GM19351 (cell line): ENCODE measurements around the gene PROM1.

Experiments
- ATAC-seq: cut with Tn5 transposase; IDR thresholded peaks from one replicate; pipeline ENCODE4 v1.9.1; 2021; ENCODE audit warnings: mild to moderate bottlenecking, moderate library complexity; ENCODE audit not compliant: unreplicated experiment

PROM1 gene

GRCh38 chr4:16029262-16029661 lies 54.6 kb downstream of the PROM1 start:
- ATAC-seq: no peak

- ATAC-seq: no peak
Measured at GRCh38 chr4:16027626-16028025, 56.2 kb downstream of the PROM1 start.

- ATAC-seq: no peak
Measured at GRCh38 chr4:16027114-16027513, 56.7 kb downstream of the PROM1 start.

- ATAC-seq: peak; percentile 53
Measured at GRCh38 chr4:16026160-16026761, 57.6 kb downstream of the PROM1 start.

- no peak for ATAC-seq
Measured at GRCh38 chr4:16025268-16025667, 58.6 kb downstream of the PROM1 start.

DNA sequence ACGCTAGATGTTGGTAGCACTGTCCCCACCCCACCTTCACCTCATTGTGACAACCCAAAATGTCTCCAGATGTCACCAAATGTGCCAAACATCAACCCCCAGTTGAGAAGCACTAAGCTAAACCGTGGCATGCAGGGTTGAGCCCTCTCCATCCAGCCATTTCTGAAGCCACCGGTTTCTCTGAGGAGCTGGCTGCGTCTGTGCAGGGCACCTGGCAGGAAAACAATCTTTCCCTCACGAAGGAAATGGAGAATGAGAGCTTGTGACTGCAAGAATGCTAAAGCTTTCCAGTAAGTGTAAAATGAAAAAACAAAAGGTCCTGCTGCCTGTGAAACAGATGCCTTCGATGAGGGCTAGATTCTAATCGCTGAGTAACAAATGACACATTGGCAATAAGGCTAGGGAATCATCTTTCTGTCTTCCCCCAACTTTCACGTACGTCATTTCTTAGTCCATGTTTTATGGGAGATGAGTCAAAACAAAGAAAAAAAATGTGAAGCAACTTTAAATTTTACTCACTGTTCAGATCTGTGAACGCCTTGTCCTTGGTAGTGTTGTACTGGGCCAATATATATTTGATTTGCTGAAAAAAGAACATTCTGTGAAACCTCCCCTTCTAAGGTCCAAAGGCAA lies 59.9 kb downstream of the PROM1 start:
- ATAC-seq: no peak

DNA sequence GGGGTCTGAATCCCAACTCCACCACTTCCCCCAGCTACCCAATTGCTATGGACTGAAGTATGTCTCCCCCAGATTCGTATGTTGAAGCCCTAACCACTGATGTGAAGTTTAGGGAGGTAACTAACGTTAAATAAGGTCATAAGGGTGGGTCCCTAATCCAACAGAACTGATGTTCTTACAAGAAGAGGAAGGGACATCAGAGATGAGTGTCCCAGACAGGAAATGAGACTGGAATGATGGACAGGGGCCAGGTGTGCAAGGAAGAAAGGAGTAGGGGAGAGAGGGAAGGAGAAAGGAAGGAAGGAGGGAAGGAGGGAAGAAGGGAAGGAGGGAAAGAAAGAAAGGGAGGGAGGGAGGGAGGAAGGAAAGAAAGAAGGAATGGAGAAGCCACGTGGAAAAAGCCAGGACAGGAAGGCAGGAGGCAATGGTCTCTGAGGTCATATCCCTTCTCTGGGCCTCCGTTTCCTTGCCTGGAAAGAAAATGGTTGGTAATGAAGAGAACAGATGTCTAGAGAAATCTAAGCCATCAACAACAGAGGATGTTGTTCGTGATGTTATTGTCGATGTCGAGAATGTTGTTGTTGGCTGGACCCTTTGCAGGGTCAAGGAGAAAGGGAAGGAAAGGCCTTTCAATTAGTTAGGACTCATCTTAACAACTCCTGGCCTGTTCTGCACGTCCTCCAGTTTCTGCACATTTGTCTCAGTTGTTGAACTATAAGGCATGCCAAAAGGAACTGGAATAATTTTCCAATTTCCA lies 61.8 kb downstream of the PROM1 start:
- ATAC-seq: no peak

GRCh38 chr4:16019649-16020048 lies 64.2 kb downstream of the PROM1 start:
- ATAC-seq: no peak

- ATAC-seq: no peak
Measured at GRCh38 chr4:16018841-16019240, 65.0 kb downstream of the PROM1 start.

DNA sequence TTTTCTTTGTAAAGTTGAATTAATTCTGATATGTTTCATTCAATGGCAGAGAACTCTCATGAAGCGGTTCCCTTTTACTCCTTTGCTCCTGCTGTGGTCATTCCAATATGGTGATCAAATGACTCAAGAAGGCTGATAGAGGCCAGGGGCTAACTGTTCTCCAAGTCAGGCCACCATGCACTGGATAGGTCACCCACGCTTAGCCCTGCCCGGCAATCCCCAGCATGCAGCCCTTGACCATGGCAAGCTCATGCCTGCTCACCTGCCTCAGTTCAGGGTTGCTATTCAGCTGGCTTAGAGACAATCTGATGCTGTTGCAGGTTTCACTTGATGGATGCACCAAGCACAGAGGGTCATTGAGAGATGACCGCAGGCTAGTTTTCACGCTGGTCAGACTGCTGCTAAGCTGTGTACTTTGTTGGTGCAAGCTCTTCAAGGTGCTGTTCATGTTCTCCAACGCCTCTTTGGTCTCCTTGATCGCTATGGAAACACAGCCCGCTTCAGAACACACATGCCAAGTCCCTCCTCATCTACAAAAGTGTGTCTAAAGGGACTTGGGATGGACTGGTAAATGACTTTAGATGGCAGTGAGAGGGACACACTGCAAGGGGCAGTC lies 65.7 kb downstream of the PROM1 start:
- ATAC-seq: no peak

DNA sequence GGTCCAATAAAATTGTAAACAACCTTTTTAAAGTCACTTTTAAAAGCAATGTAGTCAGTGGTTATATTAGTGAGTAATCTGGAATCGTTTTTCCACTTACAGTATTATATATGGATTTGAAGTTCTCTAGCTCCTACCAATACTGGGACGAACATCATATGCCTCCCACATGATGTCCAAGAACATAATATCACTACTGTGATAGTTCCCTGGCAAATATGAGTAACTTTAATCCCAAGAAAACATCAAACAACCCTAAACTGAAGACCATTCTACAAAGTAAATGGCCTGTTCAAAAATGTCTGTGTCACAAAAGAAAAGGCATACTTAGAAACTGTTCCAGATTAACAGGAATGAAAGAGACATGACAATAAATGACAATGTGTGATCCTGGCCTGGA lies 67.3 kb downstream of the PROM1 start:
- no peak for ATAC-seq

- ATAC-seq: no peak
Measured at GRCh38 chr4:16011173-16011572, 72.7 kb downstream of the PROM1 start.

DNA sequence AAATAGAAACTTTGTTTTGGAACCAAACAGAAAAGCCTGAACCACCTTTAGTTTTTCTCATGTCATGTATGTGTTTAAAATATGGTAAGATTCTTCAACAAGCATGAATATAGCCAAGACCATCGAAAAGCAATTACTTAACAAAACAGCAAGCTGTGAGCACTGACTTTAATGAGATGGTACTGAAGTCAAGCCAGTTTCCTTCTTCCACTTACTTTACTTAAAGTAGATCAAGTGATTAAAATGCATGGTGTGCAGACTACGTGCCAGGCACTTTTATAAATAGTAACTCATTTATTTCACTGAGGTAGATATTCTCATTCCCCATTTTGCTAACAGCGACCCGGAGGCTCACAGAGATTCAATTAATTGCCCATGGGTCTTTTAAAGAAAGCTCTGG lies 74.7 kb downstream of the PROM1 start:
- ATAC-seq: no peak

DNA sequence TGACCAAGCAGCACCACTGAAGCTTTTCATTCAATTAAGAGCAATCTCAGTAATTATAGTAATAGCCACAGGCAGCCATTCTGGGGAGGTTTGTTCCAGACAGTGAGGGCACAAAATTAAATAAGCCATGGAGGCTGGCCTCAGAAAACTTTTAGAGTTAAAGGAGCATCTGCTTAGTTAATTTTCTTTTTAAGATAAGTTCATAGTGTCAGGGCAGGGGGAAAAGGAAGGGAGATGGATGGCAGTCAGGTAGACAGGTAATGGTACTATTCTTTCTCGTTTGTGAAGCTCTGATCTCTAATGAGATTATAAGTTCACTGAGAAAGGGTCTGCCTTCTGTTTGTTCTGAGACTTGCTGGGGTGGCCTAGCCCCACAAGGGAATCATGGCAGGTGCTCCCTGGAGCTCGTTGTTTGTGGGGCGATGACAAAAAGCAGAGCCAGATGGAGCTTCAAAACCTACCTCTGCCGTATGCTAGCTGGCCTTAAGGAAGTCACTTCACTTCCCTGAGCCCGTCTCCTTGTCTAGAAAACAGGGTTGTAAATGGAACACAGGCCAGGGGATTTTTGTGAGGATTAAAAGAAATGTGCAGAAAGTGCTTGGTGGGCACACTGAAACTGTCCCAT lies 76.2 kb downstream of the PROM1 start:
- no peak for ATAC-seq

- ATAC-seq: no peak
Measured at GRCh38 chr4:16006771-16007446, 76.9 kb downstream of the PROM1 start.

- no peak for ATAC-seq
Measured at GRCh38 chr4:16005676-16006075, 78.1 kb downstream of the PROM1 start.

DNA sequence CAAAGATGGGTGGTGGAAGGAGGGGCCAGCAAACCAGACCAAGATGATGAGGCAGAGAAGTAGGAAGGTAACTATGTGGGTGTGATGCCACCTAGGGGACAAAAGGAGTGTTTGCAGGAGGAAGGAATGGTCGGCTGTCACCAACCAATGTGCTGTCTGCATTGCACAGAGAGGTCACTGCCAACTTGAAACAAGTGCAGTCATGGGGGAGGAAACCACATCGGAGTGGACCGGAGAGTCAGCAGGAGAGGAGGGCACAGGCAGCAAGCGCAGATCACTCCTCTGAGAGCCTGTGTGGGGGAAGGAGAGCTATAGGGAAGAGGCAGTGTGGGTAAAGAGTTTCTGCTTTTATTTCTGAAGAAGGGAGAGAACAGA lies 82.4 kb downstream of the PROM1 start:
- ATAC-seq: peak; percentile 98

DNA sequence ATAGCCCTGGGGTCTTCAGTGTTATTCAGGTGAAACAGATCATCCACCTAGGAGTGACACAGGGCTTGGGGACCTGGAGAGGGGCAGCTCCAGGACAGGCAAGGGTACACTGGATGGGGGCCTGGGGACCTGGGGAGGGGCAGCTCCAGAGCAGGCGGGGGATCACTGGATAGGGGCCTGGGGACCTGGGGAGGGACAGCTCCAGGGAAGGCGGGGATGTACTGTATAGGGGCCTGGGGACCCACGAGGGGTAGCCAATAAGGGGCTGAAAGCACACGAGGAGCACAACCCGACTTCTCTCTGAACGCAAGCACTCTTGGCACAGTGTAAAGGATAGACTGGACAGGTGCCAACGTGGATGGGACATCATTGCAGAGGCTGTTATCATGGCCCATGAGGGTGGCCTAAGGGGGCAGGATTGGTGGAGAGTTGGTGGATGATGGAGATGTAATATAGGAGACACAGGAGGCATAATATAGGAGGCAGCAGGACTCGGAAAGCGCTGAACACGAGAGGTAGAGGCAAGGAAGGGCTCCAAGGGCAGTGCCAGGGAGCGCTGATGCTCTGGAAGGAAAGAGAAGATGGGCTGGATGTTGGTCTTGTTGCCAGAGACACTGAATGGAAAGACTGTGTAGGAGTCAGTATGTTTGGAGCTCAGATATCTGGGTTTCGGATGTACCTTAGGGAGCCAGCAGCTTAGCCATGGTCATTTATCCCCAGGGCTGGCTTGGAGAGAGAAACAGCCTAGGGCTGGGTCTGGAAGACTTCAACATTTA lies 82.9 kb downstream of the PROM1 start:
- no peak for ATAC-seq

GRCh38 chr4:15996773-15997172 lies 87.0 kb downstream of the PROM1 start:
- no peak for ATAC-seq

GRCh38 chr4:15995826-15996225 lies 88.0 kb downstream of the PROM1 start:
- no peak for ATAC-seq
